ENCODE measurements around the gene BICDL2.

GRCh38 chr16:3000540-3000939 lies 36.2 kb downstream of the BICDL2 start:
- TF ChIP-seq CTCF (IDR thresholded peaks at IDR 0.05): no peak
- TF ChIP-seq POLR2A (IDR thresholded peaks at IDR 0.05): no peak
- no peak for TF ChIP-seq POLR2AphosphoS5 (IDR thresholded peaks at IDR 0.05)
- TF ChIP-seq EP300 (IDR thresholded peaks at IDR 0.05): no peak
